Dedifferentiated amniotic fluid mesenchymal stem cell (primary cell): ENCODE measurements around the gene WFIKKN2.
"Not testable (repeated sequence)": the region's sequence is repeated elsewhere in the genome, so short reads cannot be mapped to it uniquely, and the experiment has no call there.

Experiments used
- DNase-seq: peaks from one replicate; pipeline ENCODE4 v3.0.0-alpha.2; 2016; ENCODE audit errors: extremely low spot score

The WFIKKN2 gene

GRCh38 chr17:50835301-50836234 lies at the start of gene WFIKKN2:
Gene WFIKKN2, plus strand, starts transcription at chr17:50835586. Its CDS starts 352 bp downstream, at chr17:50835938.
- no peak for DNase-seq

GRCh38 chr17:50785946-50786570 lies 49.3 kb upstream of the WFIKKN2 start:
- peak; percentile 47 for DNase-seq

- DNase-seq, result no peak
These were observed 48.3 kb upstream of the WFIKKN2 start for GRCh38 chr17:50787106-50787505.

- DNase-seq, result no peak
These were observed 44.8 kb upstream of the WFIKKN2 start for GRCh38 chr17:50790618-50791017.

GRCh38 chr17:50792132-50792531 lies 43.3 kb upstream of the WFIKKN2 start:
- DNase-seq, result no peak

- no peak for DNase-seq
These were observed 42.4 kb upstream of the WFIKKN2 start for GRCh38 chr17:50793007-50793406.

- no peak for DNase-seq
These were observed 41.0 kb upstream of the WFIKKN2 start for GRCh38 chr17:50794361-50794760.

- DNase-seq, result no peak
These were observed 38.1 kb upstream of the WFIKKN2 start for GRCh38 chr17:50797135-50797810.

GRCh38 chr17:50798424-50799288 lies 36.7 kb upstream of the WFIKKN2 start:
- DNase-seq, result no peak

- DNase-seq, result no peak
These were observed 35.8 kb upstream of the WFIKKN2 start for GRCh38 chr17:50799582-50799981.

- DNase-seq, result no peak
These were observed 35.1 kb upstream of the WFIKKN2 start for GRCh38 chr17:50800196-50800700.

- no peak for DNase-seq
These were observed 32.5 kb upstream of the WFIKKN2 start for GRCh38 chr17:50802609-50803571.

- no peak for DNase-seq
These were observed 31.7 kb upstream of the WFIKKN2 start for GRCh38 chr17:50803676-50804075.

GRCh38 chr17:50804749-50805475 lies 30.5 kb upstream of the WFIKKN2 start:
- DNase-seq, result not testable (repeated sequence)

- no peak for DNase-seq
These were observed 29.9 kb upstream of the WFIKKN2 start for GRCh38 chr17:50805486-50805885.

GRCh38 chr17:50806141-50806643 lies 29.2 kb upstream of the WFIKKN2 start:
- DNase-seq, result no peak

- no peak for DNase-seq
These were observed 28.4 kb upstream of the WFIKKN2 start for GRCh38 chr17:50807009-50807408.

- no peak for DNase-seq
These were observed 27.7 kb upstream of the WFIKKN2 start for GRCh38 chr17:50807675-50808074.

GRCh38 chr17:50808413-50808812 lies 27.0 kb upstream of the WFIKKN2 start:
- DNase-seq, result no peak
